Islet of Langerhans (tissue), 1 donor: ENCODE results near the gene GABBR2.

Experiments used
- FAIRE-seq: peaks from one replicate; lab custom pipeline; 2011; peaks lifted over from hg19 to GRCh38; lab: Jason Lieb, UNC

The GABBR2 gene

DNA sequence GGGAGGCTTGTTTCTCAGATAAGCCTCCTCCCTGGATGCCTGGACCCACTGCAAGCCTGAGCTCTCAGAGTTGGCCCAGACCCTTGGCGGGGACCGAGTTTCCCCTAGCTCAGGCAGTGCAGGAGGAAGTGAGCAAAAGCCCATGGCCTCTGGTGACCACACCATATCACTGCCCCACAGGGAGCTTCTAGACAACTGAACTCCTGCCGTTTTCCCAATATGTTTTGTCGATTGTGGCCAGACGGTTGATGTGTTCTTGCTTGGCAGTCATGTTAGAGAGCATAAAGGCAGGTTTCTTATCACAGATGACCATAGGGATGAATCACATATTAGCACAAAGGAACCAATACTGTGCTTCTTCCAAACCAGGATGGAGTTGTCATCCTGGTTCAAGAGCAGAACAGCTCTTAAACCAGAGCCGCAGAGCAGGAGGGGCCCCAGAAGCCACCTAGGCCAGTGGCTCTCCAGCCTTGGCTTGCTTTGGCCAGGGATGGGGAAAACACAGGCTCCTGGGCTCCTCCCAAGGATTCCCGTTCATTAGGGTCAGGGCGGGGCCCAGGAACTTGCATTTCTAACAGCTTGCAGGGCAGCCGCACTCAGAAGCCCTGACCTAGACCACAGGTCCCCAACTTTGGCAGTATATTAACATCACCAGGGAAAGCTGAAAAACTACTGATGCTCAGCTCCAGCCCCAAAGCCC lies 340.2 kb downstream of the GABBR2 start:
- FAIRE-seq = no peak

DNA sequence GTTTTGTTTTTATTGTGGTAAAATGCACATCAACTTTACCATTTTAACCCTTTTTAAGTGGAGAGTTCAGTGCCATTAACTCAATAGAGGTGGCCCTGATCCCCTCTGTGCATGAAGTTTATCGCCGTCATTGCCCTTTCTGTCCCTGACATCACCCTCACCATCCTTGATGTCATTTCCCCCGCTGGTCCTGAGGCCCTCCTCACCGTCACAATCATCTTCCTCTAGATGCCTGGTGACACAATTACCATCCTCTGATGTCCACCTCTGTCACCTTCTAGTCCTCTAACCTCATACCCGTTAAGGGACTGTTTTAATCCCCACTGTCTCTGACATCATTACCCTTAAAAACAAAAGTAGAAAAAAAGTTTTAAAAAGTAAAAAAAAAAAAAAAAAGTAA lies 340.8 kb downstream of the GABBR2 start:
- no peak for FAIRE-seq

DNA sequence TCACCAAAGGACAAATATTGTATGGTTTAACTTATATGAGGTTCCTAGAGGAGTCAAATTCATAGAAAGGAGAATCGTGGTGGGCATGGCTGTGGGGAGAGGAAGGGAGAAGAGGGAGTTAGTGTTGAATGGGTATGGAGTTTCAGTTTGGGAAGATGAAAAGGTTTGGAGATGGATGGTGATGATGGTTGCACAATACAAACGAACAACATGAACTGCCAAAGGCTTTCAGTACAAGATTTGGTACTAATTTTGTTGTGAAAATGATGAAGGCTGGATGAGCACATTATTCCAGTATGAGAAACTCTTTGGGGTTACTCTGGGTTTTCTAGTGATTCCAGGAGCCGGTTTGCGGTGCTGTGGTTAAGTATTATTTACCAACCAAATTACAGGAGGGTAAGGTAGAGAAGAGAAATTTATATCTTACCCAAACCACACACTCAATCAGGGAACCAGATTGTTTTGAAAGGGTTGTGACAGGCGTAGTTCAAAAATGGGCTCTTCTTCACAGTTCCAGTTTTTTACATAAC lies 341.3 kb downstream of the GABBR2 start:
- no peak for FAIRE-seq

GRCh38 chr9:98365781-98366180 lies 343.0 kb downstream of the GABBR2 start:
- no peak for FAIRE-seq

GRCh38 chr9:98365227-98365669 lies 343.5 kb downstream of the GABBR2 start:
- FAIRE-seq = no peak

GRCh38 chr9:98364086-98364485 lies 344.6 kb downstream of the GABBR2 start:
- FAIRE-seq = no peak

DNA sequence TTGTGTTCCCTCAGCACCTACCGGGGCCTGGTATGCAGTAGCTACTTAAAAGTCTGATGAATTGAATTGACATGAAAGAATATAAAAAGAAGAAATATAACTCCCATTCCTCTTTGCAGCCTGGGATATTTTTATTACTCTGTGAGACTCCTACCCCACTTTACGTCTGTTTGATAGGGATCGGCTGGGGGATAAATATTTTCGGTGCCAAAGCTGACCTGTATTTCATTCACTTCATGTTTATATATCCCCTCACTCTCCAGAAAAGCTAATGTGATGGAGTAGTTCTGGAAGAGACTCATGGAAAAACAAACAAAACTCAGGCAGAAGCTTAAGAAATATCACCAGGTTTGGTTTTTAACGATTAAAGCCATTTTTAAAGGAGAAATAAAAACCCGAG lies 345.1 kb downstream of the GABBR2 start:
- no peak for FAIRE-seq

DNA sequence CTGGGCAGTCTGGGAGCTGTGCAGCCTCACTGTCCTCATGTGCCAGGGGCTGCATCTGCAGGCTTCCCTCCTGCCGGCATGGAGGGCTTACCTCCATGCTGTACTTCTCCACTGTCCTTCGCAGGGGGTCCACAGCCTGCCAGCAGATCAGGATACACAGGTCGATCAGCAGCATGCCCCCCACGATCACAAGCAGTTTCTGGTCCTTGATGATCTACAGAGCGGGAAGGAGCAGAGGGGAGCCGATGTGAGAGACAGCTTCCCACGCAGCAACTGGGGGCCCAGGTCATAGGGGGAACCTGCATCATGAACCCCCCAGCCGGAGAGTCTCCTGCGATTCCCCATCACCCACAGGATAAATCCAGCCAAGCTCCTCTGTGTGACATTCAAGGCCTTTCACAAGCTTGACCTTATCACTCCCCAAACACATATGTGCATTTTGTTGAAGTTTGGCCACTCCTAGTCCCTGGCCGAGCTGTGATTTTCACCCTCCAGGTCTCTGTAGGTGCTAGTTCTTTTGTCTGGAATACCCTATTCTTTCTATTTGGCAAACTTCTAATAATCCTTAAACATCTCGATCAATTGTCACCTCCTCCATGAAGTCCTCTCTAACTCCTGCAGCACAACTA lies 346.0 kb downstream of the GABBR2 start:
- no peak for FAIRE-seq

DNA sequence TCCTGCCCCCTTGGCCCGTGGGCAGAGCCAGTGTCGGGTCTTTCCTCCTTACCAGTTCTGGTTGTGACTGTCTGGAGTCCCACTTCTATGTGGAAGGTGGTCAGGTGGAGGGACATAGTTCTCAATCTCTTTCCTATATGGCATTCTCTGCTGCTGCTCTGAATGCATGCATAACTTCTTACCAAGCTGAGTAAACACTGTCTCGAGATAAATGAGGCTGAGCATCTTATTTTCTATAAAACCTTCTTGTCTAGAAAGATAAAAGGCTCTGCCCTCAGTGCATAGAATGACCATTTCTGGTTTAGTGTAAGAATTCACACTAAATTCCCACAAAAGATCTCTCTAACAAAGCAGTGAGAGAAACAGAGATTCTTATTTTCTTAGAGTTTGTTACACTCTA lies 347.1 kb downstream of the GABBR2 start:
- no peak for FAIRE-seq

GRCh38 chr9:98360176-98360708 lies 348.5 kb downstream of the GABBR2 start:
- no peak for FAIRE-seq

DNA sequence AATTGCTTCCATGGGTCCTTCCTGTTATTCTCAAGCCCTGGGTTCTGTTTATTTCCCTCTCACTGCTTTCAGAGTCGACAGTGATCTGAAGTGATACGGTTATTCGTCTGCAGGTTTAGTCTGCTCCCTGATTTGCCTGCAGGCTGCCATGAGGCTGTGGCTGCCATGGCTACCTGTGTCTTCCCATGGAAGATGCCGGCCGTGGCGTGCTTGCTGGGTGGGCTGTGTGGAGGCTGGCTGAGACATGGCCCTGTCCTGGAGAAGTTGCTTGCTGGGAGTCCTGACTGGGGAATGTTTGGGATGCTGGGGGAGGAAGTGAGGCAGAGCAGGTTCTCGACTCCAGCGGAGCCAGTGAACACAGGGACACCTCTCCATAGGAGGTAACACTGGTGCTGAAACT lies 349.2 kb downstream of the GABBR2 start:
- FAIRE-seq = no peak

- no peak for FAIRE-seq
Observed at GRCh38 chr9:98357921-98358535, 350.7 kb downstream of the GABBR2 start.

DNA sequence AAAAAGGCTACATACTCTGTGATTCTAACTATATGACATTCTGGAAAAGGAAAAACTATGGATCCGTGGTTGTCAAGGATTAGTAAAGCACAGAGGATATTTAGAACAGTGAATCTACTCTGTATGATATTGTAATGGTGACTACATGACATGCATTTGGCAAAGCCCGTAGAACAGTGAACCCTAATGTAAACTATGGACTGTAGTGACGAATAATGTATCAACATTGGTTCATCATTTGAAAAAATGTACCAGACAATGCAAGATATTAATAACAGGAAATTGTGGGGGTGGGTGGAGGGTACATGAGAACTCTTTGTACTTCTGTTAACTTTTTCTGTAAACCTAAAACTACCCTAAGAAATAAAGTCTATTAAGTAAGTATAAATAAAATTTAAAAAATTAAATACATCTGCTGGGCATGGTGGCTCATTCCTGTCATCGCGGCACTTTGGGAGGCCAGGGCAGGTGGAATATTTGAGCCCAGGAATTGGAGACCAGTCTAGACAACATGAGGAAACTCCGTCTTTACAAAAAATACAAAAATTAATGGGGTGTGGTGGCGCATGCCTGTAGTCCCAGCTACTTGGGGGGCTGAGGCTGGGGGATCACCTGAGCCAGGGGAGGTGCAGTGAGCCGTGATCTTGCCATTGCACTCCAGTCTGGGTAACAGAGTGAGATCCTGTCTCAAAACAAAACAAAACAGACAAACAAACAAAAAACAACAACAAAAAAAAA lies 351.6 kb downstream of the GABBR2 start:
- no peak for FAIRE-seq

DNA sequence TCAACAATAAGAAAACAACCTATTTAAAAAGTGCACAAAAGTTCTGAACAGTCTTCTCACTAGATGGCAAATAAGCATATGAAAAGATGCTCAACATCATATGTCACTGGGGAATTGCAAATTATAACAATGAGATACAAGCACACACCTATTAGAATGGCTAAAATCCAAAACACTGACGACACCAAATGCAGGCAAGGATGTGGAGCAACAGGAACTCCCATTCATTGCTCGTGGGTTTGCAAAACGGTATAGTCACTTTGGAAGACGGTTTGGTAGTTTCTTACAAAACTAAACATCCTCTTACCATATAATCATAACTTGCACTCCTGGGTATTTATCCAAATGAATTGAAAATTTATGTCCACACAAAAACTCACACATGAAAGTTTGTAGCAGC lies 352.4 kb downstream of the GABBR2 start:
- FAIRE-seq = no peak

DNA sequence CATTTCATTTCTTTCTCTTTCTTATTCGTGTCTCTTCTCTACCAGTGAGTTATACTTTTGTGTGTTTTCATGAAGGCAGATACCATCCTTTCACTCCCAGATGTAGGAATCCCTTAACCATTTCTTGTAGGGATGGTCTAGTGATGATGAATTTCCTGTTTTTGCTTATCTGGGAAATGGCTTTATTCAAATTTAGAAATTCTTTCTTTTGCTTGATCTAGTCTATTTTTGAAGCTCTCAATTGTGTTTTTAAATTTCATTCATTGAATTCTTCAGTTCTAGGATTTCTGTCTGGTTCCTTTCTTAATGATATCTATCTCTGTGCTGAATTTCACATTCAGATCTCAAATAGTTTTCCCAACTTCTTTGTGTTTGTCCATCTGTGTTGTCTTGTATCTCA lies 357.4 kb downstream of the GABBR2 start:
- no peak for FAIRE-seq

DNA sequence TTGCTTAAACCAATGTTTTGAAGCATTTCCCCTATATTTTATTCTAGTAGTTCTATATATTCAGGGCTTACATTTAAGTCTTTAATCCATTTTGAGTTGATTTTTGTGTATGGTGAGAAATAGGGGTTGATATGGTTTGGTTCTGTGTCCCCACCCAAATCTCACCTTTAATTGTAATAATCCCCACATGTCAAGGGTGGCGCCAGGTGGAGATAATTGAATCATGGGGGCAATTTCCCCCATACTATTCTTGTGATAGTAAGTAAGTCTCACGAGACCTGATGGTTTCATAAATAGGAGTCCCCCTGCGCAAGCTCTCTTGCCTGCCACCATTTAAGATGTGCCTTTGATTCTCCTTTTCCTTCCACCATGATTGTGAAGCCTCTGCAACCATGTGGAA lies 361.1 kb downstream of the GABBR2 start:
- no peak for FAIRE-seq

DNA sequence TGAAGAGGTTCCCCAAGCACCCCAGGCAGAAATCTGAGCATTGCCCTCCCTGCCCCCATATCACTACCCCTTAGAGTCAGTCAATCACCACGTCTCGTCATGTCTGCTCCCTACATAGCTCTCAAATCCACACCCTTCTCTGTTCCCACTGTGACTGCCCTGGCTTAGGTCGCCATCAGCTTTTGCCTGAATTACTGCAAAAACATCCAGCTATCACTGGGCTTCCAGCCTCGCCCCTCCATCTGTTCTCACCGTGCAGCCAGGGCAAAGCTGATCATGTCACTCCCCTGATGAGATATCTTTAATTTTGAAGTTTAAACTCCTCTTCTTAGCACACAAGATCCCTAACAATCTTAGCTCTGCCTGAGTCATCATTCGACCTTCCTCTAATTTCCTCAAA lies 363.7 kb downstream of the GABBR2 start:
- no peak for FAIRE-seq

DNA sequence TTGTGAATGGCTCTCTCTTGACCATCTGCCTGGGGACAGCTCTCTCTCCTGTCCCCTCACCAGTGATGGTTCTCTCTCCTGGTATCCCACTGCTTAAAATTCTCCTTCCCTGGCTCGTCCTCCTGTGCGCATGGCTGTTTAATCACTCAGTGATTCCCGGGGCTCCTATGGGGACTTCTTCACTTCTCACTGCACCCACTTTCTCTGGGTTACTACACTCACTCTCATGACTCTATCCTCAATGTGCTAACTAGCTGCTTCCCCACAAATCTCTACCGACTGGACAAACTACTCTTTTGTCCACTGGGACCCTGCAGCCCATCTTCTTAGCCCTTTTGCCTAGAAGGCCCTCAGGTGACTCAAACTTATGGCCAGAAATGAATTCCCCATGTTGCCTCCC lies 364.2 kb downstream of the GABBR2 start:
- no peak for FAIRE-seq

- no peak for FAIRE-seq
Observed at GRCh38 chr9:98342820-98343210, 365.9 kb downstream of the GABBR2 start.

DNA sequence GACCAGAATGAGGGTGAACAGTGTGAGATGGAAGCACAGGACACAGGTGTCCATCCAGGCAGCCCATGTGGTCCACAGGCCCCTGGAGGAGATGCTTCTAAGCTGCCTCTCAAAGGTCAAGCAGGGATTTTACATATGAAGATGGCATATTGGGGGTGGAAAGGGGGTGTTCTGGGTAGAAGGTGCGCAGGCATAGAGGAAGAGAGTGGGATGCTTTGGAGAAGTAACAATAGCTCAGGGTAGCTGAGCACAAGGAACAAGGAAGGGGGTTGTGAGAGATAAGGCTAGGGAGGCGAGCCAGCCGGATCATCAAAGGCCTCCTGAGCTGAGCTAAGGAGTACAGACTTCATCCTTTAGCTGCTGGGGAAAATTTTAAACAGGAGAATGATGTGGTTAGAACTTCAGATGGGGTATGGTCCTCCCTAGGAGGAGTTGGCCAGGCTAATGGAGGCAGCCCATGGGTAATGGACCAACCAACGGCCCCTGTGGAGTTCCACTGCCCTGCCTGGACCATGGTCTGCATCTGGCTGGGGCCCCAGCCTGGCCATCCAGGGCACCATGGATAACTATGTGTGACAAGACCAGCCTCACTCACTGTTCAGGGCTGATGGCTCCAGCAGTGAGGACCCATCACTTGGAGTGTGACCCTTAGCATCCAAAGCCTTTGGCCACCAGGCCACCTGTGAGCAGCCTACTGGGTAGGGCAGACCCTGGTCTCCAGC lies 366.5 kb downstream of the GABBR2 start:
- no peak for FAIRE-seq

GRCh38 chr9:98341157-98342097 lies 367.3 kb downstream of the GABBR2 start:
- FAIRE-seq = no peak
